ENCODE results near the gene C6orf136. TPM values are rescaled to one million over a fixed set of nuclear protein-coding genes. Genes with fewer than 3 reads are reported as not detected.

C6orf136 gene
- total RNA-seq, 1 donor from 2014 or later = 57.3 TPM

DNA sequence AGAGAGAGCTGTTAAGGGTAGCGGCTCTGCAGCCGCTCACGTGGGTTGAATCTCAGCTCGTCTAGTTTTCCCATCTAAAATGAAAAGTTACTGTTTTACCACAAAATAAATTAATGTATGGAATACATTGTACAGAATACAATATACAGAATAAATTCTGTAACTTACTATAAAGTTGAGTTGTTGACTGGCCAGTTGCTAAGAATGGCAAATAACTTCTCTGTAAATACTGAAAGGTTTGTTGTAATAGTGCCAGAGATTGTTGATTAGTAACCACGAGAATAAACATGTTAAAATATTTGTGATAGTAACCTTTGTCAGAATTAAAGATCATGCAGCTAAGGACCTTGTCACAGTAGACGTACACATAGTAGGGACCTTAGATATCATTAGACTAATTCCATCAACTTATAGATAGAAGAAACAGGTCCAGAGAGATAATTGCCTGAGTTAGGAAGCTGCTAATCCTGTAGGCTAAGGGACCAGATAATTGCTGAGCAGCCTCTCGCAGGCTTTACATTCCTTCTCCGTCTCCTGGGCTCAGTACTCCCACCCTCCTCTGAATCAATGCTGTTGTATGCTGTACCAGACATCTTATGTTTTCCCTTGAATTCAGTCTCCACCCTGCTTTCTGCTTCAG lies 44.4 kb downstream of the C6orf136 start:
- no peaks in the 10 kb centered on the region for H3K27me3 ChIP-seq (ENCODE audit: low read depth)
- H3K9me3 ChIP-seq (replicated peaks) = no peaks in the 10 kb centered on the region
- peak overlapping the region; percentile 97 for H3K27ac ChIP-seq (replicated peaks)
- DNase-seq = no peak
- peak overlapping the region; percentile 73 for H3K4me3 ChIP-seq
- intact Hi-C loops (cut with micrococcal nuclease) = no loop called here
- H3K4me1 ChIP-seq = peaks cover 50% of the 10 kb centered on the region
- H3K36me3 ChIP-seq = no peaks in the 10 kb centered on the region
- TF ChIP-seq, protein P1, sequence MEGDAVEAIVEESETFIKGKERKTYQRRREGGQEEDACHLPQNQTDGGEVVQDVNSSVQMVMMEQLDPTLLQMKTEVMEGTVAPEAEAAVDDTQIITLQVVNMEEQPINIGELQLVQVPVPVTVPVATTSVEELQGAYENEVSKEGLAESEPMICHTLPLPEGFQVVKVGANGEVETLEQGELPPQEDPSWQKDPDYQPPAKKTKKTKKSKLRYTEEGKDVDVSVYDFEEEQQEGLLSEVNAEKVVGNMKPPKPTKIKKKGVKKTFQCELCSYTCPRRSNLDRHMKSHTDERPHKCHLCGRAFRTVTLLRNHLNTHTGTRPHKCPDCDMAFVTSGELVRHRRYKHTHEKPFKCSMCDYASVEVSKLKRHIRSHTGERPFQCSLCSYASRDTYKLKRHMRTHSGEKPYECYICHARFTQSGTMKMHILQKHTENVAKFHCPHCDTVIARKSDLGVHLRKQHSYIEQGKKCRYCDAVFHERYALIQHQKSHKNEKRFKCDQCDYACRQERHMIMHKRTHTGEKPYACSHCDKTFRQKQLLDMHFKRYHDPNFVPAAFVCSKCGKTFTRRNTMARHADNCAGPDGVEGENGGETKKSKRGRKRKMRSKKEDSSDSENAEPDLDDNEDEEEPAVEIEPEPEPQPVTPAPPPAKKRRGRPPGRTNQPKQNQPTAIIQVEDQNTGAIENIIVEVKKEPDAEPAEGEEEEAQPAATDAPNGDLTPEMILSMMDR (IDR thresholded peaks at IDR 0.05; ENCODE audit: borderline replicate concordance) = no peak

DNA sequence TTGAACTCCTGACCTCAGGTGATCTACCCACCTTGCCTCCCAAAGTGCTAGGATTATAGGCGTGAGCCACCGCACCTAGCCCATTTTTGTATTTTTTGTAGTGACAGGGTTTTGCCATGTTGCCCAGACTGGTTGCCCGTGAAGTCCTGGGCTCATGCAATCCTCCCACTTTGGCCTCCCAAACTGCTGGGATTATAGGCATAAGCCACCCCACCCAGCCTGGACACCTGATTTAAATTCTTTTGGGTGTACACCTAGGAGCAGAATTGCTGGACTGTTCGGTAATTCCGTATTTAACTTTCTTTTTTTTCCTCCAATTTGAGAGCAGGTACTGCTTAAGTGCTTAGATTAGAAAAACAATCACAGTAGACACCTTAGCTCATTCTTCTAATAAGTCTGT lies 49.5 kb downstream of the C6orf136 start:
- TF ChIP-seq, protein P1 (IDR thresholded peaks at IDR 0.05; ENCODE audit: borderline replicate concordance) = no peak

DNA sequence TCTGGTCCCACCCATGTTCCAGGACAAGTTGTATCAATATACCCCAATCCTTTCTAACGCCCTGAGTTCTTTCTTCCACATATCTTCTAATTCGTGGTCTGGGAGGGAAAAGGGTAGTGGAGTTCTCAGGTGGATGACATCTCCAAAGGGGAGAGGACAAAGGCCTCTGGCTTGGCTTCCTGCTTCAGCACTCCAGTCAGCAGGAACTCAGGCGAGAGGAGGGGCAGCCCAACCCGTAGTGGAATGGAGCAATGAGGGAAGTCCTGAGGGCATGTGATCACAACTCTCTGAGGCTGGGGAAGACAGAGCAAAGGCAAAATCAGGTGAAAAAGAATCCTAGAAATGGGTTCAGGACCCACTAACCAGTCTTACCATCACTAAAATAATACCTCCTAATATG lies 53.4 kb downstream of the C6orf136 start:
- TF ChIP-seq, protein P1 (IDR thresholded peaks at IDR 0.05; ENCODE audit: borderline replicate concordance) = no peak
- H3K4me1 ChIP-seq = peaks cover 12% of the 10 kb centered on the region
- H3K27ac ChIP-seq (replicated peaks) = peak overlapping the region; percentile 27
- H3K4me3 ChIP-seq = no peak overlapping the region
- H3K36me3 ChIP-seq = peaks cover 29% of the 10 kb centered on the region
- H3K9me3 ChIP-seq (replicated peaks) = no peaks in the 10 kb centered on the region
- no peaks in the 10 kb centered on the region for H3K27me3 ChIP-seq (ENCODE audit: low read depth)
- intact Hi-C loops (cut with micrococcal nuclease) = no loop called here
- DNase-seq = no peak

More for the DNA sequence above, 49.5 kb downstream of the C6orf136 start:
- H3K27me3 ChIP-seq (ENCODE audit: low read depth) = no peaks in the 10 kb centered on the region
- H3K4me1 ChIP-seq = peaks cover 13% of the 10 kb centered on the region
- no peak overlapping the region for H3K27ac ChIP-seq (replicated peaks)
- DNase-seq = no peak
- H3K36me3 ChIP-seq = peaks cover 12% of the 10 kb centered on the region
- intact Hi-C loops (cut with micrococcal nuclease) = no loop called here
- no peaks in the 10 kb centered on the region for H3K9me3 ChIP-seq (replicated peaks)
- H3K4me3 ChIP-seq = no peak overlapping the region

Other genes with a start within 250 kb of the C6orf136 start
- 142 TPM for gene HLA-E, start 157.6 kb upstream of the C6orf136 start, total RNA-seq
- 18.3 TPM for gene GNL1, start 90.6 kb upstream of the C6orf136 start, total RNA-seq
- gene PRR3, start 89.8 kb upstream of the C6orf136 start, total RNA-seq = 2.0 TPM
- 38.8 TPM for gene ABCF1, start 75.7 kb upstream of the C6orf136 start, total RNA-seq
- gene PPP1R10, start 29.9 kb upstream of the C6orf136 start, total RNA-seq = 31.5 TPM
- 119 TPM for gene MRPS18B, start 29.3 kb upstream of the C6orf136 start, total RNA-seq
- 2.7 TPM for gene ATAT1, start 20.3 kb upstream of the C6orf136 start, total RNA-seq
- gene DHX16, start 25.9 kb downstream of the C6orf136 start, total RNA-seq = 22.1 TPM
- gene PPP1R18, start 39.5 kb downstream of the C6orf136 start, total RNA-seq = 14.5 TPM
- gene NRM, start 43.9 kb downstream of the C6orf136 start, total RNA-seq = 3.7 TPM
- gene MDC1, start 70.1 kb downstream of the C6orf136 start, total RNA-seq = 14.1 TPM
- 187 TPM for gene TUBB, start 73.2 kb downstream of the C6orf136 start, total RNA-seq
- gene FLOT1, start 95.6 kb downstream of the C6orf136 start, total RNA-seq = 223 TPM
- 41.4 TPM for gene IER3, start 97.4 kb downstream of the C6orf136 start, total RNA-seq
- gene DDR1, start 237.4 kb downstream of the C6orf136 start, total RNA-seq = 28.2 TPM